SJSA1 (cell line): ENCODE results near the gene DDR2. TPM values are rescaled to one million over a fixed set of nuclear protein-coding genes. Genes with fewer than 3 reads are reported as not detected.

Experiments
- DNase-seq, 2 experiments: peaks; one replicate each; pipeline ENCODE4 v3.0.0-alpha.2; 2015 to 2020; ENCODE audit warnings: low spot score in 2 of 2, low read depth in 1 of 2
- H3K27ac ChIP-seq: fragments of 250-450 bp; sonication (Bioruptor Pico); 2 replicates; pipeline ENCODE4 v1.5.1; 2020; ENCODE audit warnings: mild to moderate bottlenecking, moderate library complexity
- H3K27me3 ChIP-seq: fragments of 250-450 bp; sonication (Bioruptor Pico); replicated peaks from 2 replicates; pipeline ENCODE4 v1.5.1; 2020; ENCODE audit warnings: mild to moderate bottlenecking, moderate library complexity
- H3K36me3 ChIP-seq: fragments of 250-450 bp; sonication (Bioruptor Pico); 2 replicates; pipeline ENCODE4 v1.5.1; 2020; ENCODE audit warnings: mild to moderate bottlenecking
- H3K4me1 ChIP-seq: fragments of 250-450 bp; sonication (Bioruptor Pico); replicated peaks from 2 replicates; pipeline ENCODE4 v1.6.1; 2021; ENCODE audit warnings: mild to moderate bottlenecking
- H3K4me3 ChIP-seq: fragments of 250-450 bp; sonication (Bioruptor Pico); 2 replicates; pipeline ENCODE4 v1.5.1; 2020; ENCODE audit warnings: mild to moderate bottlenecking
- H3K9me3 ChIP-seq: fragments of 250-450 bp; sonication (Bioruptor Pico); replicated peaks from 2 replicates; pipeline ENCODE4 v1.5.1; 2020; ENCODE audit warnings: mild to moderate bottlenecking
- total RNA-seq: library from RNA; depleted of rRNA; stranded (reverse); fragments of >200 nt; shearing (Covaris generic); gene quantifications from 2 replicates; pipeline ENCODE4 v1.2.3, GENCODE V29; 2014

DDR2 gene
- total RNA-seq, 1 experiment from 2014 or later = 62.8 TPM

DNA sequence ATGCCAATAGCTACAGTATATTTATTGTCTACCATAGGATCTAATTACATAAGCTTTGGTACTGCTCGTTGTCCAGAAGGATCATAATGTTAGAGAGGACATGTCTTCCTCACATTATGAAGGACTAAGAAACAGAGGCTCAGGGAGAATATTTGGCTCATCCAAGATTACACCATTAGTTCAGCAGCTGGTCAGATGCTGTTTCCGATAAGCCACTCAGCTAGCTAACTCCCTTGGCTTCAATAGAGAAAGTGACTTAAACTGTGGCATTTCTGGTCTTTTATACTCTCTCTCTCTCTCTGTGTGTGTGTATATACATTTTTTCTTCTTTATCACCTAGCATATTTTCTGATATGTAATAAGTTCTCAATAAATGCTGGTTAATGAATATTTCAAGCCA lies 70.4 kb downstream of the DDR2 start:
- Histone ChIP-seq H3K27me3 (no peaks in the 10 kb centered on the region), H3K9me3 (no peaks in the 10 kb centered on the region), H3K4me3 (no peak overlapping the region), H3K36me3 (peaks cover 35% of the 10 kb centered on the region), H3K27ac (no peak overlapping the region), H3K4me1 (no peaks in the 10 kb centered on the region; the same call in none of the 2 replicates)
- DNase-seq = no peak

DNA sequence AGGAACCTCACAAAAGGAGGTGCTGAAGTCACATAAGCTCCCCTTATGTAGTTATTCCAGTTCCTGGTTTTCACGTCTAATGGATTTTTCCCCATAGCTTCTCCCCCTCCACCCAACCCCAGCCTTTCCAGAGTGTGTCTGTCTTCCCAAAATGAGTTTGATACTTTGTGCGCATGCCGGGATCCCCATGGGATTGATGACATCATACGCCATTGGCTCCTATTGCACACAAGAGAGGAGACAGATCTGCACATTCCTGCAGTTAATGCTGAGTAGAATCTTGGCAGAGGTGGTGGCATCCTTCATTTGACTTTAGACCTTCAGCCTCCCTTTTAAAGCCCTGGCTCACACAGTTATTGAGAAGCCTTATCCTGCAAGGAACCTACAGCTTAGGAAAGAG lies 71.4 kb downstream of the DDR2 start:
- H3K27me3 ChIP-seq = no peaks in the 10 kb centered on the region
- peaks cover 45% of the 10 kb centered on the region for H3K36me3 ChIP-seq
- no peak overlapping the region for H3K4me3 ChIP-seq
- H3K9me3 ChIP-seq = no peaks in the 10 kb centered on the region
- DNase-seq = no peak
- H3K27ac ChIP-seq = no peak overlapping the region
- H3K4me1 ChIP-seq = no peaks in the 10 kb centered on the region; the same call in 1 of the 2 replicates

DNA sequence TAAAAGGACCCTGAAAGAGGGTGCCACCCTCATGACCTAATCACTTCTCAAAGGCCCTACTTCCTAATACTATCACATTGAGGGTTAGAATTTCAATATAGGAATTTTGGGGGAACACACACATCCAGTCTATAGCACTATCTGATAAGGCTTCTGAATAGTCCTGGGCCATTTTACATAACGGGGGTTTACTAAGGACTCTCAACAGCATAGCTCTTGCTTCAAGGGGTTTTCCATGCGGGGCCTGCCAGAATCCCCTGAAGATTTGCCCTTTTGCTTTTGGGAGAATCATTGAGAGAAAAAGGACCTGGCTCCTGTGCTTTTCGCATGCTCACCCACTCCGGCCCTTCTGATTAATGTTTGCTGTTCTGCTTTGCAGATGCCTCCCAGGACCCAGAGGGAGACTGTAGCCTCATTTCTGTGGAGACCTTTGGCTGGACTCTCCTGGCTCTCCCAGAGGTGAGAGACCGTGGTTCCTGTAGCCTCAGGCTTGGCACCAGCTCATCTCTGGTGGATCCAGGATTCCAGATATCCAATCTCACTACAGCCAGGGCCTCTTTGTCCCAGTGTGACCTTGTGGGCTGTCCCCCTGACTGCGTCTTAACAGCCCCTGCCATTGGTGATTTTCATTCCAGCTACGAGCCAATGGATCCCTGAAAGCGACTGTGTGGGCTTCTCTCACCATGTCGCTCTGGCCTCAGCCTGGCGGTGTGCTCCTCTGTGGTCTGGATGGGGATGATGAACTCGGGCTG lies 72.6 kb downstream of the DDR2 start:
- Histone ChIP-seq H3K27ac (no peak overlapping the region), H3K36me3 (peaks cover 47% of the 10 kb centered on the region), H3K4me3 (no peak overlapping the region), H3K27me3 (no peaks in the 10 kb centered on the region), H3K4me1 (peaks cover 2% of the 10 kb centered on the region), H3K9me3 (no peaks in the 10 kb centered on the region)
- no peak for DNase-seq

DNA sequence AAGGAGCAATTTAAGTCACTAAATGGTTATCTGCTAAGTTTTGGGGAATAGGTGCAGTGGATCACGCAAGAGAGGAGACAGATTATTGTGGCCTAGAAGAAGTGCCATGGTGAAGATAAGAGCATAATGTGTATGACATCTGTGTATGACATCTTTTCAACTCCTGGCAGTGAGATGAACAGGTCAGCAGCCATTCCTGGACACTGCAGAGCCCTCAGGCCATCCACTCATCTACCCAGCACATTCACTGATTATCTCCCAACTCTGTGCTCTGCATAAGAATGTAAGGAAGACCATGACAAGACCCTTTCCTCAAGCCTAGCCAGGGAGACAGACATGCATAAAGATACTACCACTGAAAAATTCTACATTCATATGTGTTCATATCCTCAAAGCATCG lies 73.7 kb downstream of the DDR2 start:
- peaks cover 38% of the 10 kb centered on the region for H3K36me3 ChIP-seq

DNA sequence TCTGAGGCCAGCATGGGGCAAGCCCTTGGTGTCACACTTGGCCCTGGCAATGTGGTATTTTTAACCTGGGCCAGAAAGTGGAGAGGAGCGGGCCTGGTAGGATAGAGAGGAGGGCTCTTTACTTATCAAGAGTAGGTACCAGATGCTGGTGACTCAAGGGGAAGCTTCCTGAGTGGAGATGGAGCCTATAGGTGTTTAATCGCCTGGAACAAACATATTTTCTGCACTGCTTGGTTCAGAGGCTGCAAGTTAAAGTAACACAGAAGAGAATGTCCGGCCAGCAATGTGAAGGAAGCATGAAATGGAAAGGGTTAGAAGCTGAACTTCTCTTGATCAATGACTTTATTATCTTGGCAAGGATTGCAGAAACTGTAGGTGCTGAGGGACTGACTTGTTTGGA lies 74.3 kb downstream of the DDR2 start:
- no peaks in the 10 kb centered on the region for H3K9me3 ChIP-seq
- no peaks in the 10 kb centered on the region for H3K27me3 ChIP-seq
- no peak overlapping the region for H3K27ac ChIP-seq
- peaks cover 8% of the 10 kb centered on the region for H3K4me1 ChIP-seq
- DNase-seq = no peak
- H3K4me3 ChIP-seq = no peak overlapping the region
- H3K36me3 ChIP-seq = peaks cover 35% of the 10 kb centered on the region

More for the DNA sequence above, 73.7 kb downstream of the DDR2 start:
- Histone ChIP-seq H3K4me3 (no peak overlapping the region), H3K27me3 (no peaks in the 10 kb centered on the region), H3K27ac (no peak overlapping the region), H3K9me3 (no peaks in the 10 kb centered on the region), H3K4me1 (peaks cover 8% of the 10 kb centered on the region)
- DNase-seq = no peak

DNA sequence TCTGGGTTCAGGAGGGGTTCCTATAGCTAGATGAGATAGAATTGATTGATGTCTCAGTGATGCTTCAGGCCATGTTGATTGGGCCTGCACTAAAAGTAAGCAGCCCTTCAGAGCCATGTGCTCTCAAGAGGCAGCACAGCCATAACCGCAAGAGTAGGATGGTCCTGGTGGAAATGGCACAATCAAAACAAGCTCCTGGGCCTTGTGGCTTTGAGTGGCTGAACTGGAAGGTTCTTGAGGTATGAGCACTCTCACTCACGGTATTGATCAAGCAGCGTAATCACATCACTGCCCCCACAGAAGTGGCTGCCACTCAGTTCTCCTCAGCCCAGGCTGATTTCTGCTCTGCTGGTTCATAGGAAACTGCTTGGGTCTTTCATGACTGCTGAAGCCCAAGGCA lies 76.0 kb downstream of the DDR2 start:
- Histone ChIP-seq H3K9me3 (no peaks in the 10 kb centered on the region), H3K4me3 (no peak overlapping the region), H3K27ac (no peak overlapping the region), H3K36me3 (peaks cover 35% of the 10 kb centered on the region), H3K4me1 (peaks cover 8% of the 10 kb centered on the region), H3K27me3 (no peaks in the 10 kb centered on the region)
- DNase-seq = no peak

DNA sequence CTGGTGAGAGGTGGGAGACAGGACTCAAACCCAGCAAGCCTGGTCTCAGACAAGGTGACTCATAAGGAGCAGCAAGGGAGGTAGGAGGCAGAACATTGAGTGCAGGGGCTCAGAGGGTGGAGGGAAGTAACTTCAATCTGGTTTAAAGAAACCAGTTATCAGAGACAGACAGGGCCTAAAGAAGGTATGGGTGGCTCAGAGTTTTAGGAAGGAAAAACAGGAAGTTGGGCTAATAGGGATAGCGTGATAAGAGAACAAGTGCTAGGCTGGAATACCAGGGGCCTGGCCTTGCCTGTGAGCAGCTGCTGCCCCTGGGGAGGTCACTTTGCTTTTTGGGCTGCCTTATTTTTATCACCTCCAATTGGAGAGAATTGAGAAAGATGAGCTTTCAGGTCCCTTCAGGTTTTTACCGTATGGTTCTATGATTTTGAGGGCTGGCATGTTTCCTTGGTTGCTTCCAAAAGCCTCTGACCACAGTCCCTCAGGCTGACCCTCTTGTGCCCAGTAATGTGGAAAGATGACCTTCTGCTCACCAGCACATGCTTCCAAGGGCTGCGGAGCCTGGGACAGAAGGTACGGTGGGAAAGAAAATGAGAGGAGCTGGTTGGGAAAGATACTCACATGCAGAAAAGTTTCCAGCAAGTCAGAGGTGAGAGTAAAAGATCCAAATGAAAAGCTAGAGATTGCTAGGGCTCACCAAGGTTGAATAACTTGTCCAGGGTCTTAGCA lies 77.0 kb downstream of the DDR2 start:
- Histone ChIP-seq H3K36me3 (peaks cover 35% of the 10 kb centered on the region), H3K4me1 (peaks cover 8% of the 10 kb centered on the region), H3K27ac (no peak overlapping the region), H3K27me3 (no peaks in the 10 kb centered on the region), H3K9me3 (no peaks in the 10 kb centered on the region), H3K4me3 (no peak overlapping the region)
- no peak for DNase-seq

DNA sequence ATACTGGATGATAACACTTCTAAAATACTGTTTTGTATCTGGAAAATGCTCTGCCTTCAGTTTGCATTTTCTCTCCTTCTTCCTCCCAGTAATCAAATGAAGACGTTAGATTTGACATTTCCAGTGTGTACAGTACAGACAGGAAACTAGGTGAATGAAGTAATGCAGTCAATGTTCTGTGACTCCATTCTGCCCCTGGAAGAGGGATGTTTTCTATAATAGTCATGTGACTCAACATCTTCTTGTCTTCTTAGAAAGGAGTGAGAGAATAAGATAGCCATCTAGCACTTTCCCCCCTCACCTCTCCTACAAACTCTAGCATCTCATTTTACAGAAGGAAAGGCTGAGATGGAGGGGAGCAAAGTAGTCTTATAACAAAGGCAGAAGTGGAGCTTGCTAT lies 77.6 kb downstream of the DDR2 start:
- H3K27me3 ChIP-seq = no peaks in the 10 kb centered on the region
- peaks cover 8% of the 10 kb centered on the region for H3K4me1 ChIP-seq
- no peak overlapping the region for H3K4me3 ChIP-seq
- no peak overlapping the region for H3K27ac ChIP-seq
- H3K36me3 ChIP-seq = peaks cover 32% of the 10 kb centered on the region
- H3K9me3 ChIP-seq = no peaks in the 10 kb centered on the region
- no peak for DNase-seq

DNA sequence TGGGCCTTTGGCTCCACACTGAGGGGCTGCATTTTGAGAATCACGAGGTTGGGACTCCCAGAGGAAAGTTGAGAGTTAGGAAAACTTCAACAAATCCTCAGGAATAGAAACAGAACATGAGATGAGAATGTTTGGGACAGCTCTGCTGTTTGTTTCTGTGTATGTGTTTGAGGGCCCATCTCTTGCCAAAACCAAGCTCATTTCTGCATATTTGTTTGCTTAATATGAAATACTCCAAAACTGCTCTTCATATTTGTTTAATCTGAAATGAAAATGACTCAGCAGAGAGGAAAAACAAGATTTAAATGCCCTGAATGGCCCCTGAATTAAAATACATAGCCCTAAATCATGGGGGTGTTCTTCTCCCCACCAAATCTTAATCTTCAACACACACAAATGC lies 78.1 kb downstream of the DDR2 start:
- H3K36me3 ChIP-seq = peaks cover 27% of the 10 kb centered on the region
- no peaks in the 10 kb centered on the region for H3K27me3 ChIP-seq
- H3K9me3 ChIP-seq = no peaks in the 10 kb centered on the region
- H3K4me1 ChIP-seq = peaks cover 8% of the 10 kb centered on the region
- no peak overlapping the region for H3K27ac ChIP-seq
- no peak overlapping the region for H3K4me3 ChIP-seq
- DNase-seq = no peak

DNA sequence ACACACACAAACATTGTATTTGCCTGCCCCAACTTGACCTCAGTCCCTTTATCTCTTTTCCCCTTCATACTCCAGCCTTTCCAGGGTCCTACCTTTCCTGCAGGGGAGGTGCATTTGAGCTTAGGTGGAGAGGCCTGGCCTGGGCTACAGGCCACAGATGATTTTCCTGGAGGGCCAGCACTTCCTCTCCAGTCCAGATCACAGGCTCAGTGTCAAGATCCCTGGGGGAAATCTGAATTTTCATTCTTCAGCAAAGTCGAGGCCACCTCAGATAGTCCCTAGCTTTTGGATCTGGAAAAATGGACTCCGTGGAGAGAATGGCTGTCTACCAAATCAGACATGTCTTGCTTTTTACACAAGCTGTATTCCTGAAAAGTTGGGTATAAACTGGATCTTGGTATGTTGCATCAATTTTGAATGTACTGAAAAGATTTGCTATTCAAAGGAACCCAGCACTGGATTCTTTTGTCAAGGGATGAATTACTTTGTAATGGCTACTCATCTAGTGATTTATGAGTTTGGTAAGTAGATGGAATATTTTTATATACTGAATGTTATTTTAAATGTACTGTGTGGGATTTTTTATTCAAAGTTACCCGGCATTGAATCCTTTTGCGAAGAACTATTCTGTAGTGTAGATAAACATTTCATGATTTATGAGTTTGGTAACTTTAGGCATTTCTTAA lies 78.7 kb downstream of the DDR2 start:
- no peak for DNase-seq
- Histone ChIP-seq H3K27ac (no peak overlapping the region), H3K27me3 (no peaks in the 10 kb centered on the region), H3K36me3 (peaks cover 22% of the 10 kb centered on the region), H3K4me3 (no peak overlapping the region), H3K4me1 (peaks cover 8% of the 10 kb centered on the region), H3K9me3 (no peaks in the 10 kb centered on the region)

DNA sequence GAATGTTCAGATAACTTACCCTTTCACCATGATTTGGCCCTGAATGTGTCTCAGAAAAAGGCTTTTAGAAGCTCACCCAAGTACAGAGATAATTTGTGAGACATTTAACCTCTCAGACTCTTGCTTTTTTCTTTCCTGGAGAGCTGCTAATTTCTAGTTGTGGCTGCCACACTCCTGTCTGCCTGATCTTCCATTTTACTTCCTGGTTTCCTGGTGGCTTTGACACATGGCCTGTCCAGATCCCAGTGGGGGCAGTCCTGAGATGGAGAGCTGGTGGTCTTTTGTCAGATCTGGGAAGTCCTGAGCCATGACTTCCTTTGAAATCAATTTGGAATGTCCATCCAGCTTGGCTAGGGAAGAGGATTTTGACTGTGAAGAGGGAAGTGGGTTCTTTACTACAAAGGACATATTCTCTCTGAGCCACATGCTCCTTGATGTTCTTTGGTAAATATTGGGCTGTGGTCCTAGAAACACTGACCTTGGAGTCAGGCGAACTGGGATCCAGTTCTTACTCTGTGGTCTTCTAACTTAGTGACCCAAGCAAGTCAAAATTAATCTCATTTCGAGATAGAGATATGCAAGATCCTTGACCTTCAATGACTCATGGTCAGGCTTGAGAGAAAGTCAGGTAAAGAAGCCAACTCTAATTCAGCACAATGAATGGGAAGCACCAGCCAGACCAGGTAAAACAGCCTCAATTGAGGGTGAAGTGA lies 80.2 kb downstream of the DDR2 start:
- Histone ChIP-seq H3K27me3 (no peaks in the 10 kb centered on the region), H3K4me1 (peaks cover 8% of the 10 kb centered on the region), H3K27ac (no peak overlapping the region), H3K4me3 (no peak overlapping the region), H3K9me3 (no peaks in the 10 kb centered on the region), H3K36me3 (peaks cover 12% of the 10 kb centered on the region)
- DNase-seq = no peak

DNA sequence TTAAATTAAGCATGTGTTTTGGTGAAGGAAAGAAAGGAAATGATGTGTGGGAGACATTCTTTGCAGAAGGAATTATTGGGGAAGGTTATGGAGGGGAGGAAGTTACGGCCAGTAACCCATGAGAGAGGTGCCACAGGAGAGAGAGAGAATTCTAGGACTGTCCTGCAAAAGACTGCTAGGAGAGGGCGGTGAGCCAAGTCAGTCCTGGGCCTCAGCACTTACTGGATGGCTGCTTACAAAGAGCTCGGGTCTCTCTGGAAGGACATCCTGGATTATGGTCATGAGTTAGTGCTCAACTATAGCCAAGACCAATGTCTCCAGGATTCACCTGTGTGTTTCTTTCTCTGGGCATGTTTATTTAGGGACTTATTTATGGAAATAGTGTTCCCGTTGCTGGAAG lies 83.9 kb downstream of the DDR2 start:
- H3K27me3 ChIP-seq = no peaks in the 10 kb centered on the region
- H3K9me3 ChIP-seq = no peaks in the 10 kb centered on the region
- peaks cover 6% of the 10 kb centered on the region; the same call in 1 of the 2 replicates for H3K36me3 ChIP-seq
- H3K4me3 ChIP-seq = no peak overlapping the region
- no peaks in the 10 kb centered on the region for H3K4me1 ChIP-seq
- no peak for DNase-seq
- H3K27ac ChIP-seq = no peak overlapping the region

DNA sequence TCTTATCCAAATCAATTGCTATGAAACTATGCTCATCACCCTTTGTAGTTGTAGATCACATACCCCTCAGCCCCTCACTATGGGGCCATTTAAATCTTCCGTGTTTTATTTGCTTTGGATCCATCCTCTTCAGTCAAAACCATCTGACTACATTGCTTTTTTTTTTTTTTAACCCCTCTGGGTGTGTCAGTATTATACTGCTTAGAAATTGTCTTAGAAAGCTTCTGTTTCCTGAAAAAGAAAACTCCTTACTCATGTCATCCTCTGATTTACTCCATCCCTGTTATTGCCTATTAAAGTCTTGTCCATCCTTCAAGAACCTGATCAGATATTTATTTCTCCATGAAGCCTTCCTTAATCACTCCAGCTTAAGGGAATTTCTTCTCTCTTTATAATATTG lies 84.3 kb downstream of the DDR2 start:
- no peak overlapping the region for H3K4me3 ChIP-seq
- H3K9me3 ChIP-seq = no peaks in the 10 kb centered on the region
- no peaks in the 10 kb centered on the region for H3K27me3 ChIP-seq
- no peak overlapping the region for H3K27ac ChIP-seq
- H3K36me3 ChIP-seq = peaks cover 6% of the 10 kb centered on the region; the same call in 1 of the 2 replicates
- H3K4me1 ChIP-seq = no peaks in the 10 kb centered on the region
- DNase-seq = no peak
